K562 (cell line): ENCODE results near the gene JAKMIP1. TPM values are rescaled to one million over a fixed set of nuclear protein-coding genes. Genes with fewer than 3 reads are reported as not detected.

Source experiments
- ATAC-seq: fragments of 200-7000 bp; cut with Tn5 transposase; 3 replicates; pipeline ENCODE4 v1.9.1; 2020; ENCODE audit warnings: moderate library complexity
- BruUV-seq: library from RNA; stranded (reverse); fragments of 400-500 nt; replicated peaks from 2 replicates; lab custom pipeline; 2021; lab: Mats Ljungman, UMichigan
- CTCF ChIA-PET: fragments of 300-600 bp; formaldehyde crosslinking; extraction: SDS; loops from one replicate; lab custom pipeline; 2021; ENCODE audit warnings: low intra/inter-chr PET ratio; lab: Yijun Ruan, JAX
- POLR2A ChIA-PET: fragments of 300-600, 350-650 bp; sonication (Branson Sonifier 250); formaldehyde crosslinking; extraction: SDS; loops from one replicate; lab custom pipeline; 2021; ENCODE audit warnings: antibody characterized with exemption, inconsistent platforms; lab: Yijun Ruan, JAX
- DNase-seq, 4 experiments: peaks; one replicate each; pipeline versions ENCODE4 v3.0.0 to v3.0.0-alpha.2; 2011 to 2018; ENCODE audit warnings: low spot score in 3 of 4, mixed read lengths in 3 of 4; ENCODE audit errors: extremely low read depth in 1 of 4
- FAIRE-seq: peaks from 2 replicates; lab custom pipeline; 2011; peaks lifted over from hg19 to GRCh38; lab: Jason Lieb, UNC
- H2AFZ ChIP-seq: 2 replicates; pipeline ENCODE4 v1.6.0; 2011; ENCODE audit warnings: low read depth, low read length, control low read depth, inconsistent platforms
- H3K27ac ChIP-seq: fragments of 200-600 bp; 3 replicates; pipeline ENCODE4 v1.8.0; 2011; ENCODE audit warnings: low read depth, mild to moderate bottlenecking, control low read depth, inconsistent platforms, low read length, moderate library complexity, mixed read lengths; ENCODE audit errors: extremely low read depth
- H3K27me3 ChIP-seq, 2 experiments: fragments of 300-600 bp in 1 of 2; 2 replicates in 1 of 2; 3 replicates in 1 of 2; pipeline versions ENCODE4 v1.6.0 to v1.8.0; 2011; ENCODE audit warnings: inconsistent platforms in 2 of 2, low read length in 2 of 2, mild to moderate bottlenecking in 1 of 2, mixed read lengths in 1 of 2, moderate library complexity in 1 of 2; ENCODE audit not compliant: control insufficient read depth in 2 of 2, insufficient read depth in 2 of 2
- H3K36me3 ChIP-seq: fragments of 300-600 bp; 3 replicates; pipeline ENCODE4 v1.8.0; 2011; ENCODE audit warnings: mild to moderate bottlenecking, low read length, inconsistent platforms; ENCODE audit not compliant: control insufficient read depth, insufficient read depth
- H3K4me1 ChIP-seq, 2 experiments: fragments of 200-600 bp in 1 of 2; replicated peaks in 1 of 2; 2 replicates in 1 of 2; 3 replicates in 1 of 2; pipeline versions ENCODE4 v1.5.1 to v1.8.0; 2011; ENCODE audit warnings: inconsistent platforms in 2 of 2, low read length in 2 of 2, mild to moderate bottlenecking in 1 of 2, mixed read lengths in 1 of 2, moderate library complexity in 1 of 2; ENCODE audit not compliant: control insufficient read depth in 2 of 2, insufficient read depth in 2 of 2
- H3K4me2 ChIP-seq: 2 replicates; pipeline ENCODE4 v1.6.1; 2011; ENCODE audit warnings: low read length, control low read depth, inconsistent platforms, mixed read lengths; ENCODE audit not compliant: insufficient read depth
- H3K4me3 ChIP-seq: fragments of 200-600 bp; sonication (generic), shearing (Covaris generic); 2 replicates; pipeline ENCODE4 v1.5.1; 2016; ENCODE audit warnings: control low read depth, inconsistent platforms
- H3K79me2 ChIP-seq: fragments of 200-600 bp; 3 replicates; pipeline ENCODE4 v1.8.0; 2011; ENCODE audit warnings: low read length, inconsistent platforms; ENCODE audit not compliant: control insufficient read depth, insufficient read depth
- H3K9ac ChIP-seq, 2 experiments: 2 replicates each; pipeline versions ENCODE4 v1.6.0 to v1.6.1; 2011; ENCODE audit warnings: low read depth in 2 of 2, low read length in 2 of 2, control low read depth in 1 of 2, inconsistent platforms in 1 of 2, mild to moderate bottlenecking in 1 of 2, mixed read lengths in 1 of 2; ENCODE audit not compliant: insufficient read depth in 1 of 2
- H3K9me1 ChIP-seq: one replicate; pipeline ENCODE4 v1.6.0; 2011; ENCODE audit warnings: inconsistent platforms, mild to moderate bottlenecking, low read length, moderate library complexity; ENCODE audit not compliant: control insufficient read depth, insufficient read depth
- H3K9me3 ChIP-seq: replicated peaks from 2 replicates; pipeline ENCODE4 v1.5.1; 2011; ENCODE audit warnings: low read depth, low read length, inconsistent platforms; ENCODE audit not compliant: control insufficient read depth, insufficient read depth
- H4K20me1 ChIP-seq: replicated peaks from 2 replicates; pipeline ENCODE4 v1.6.1; 2011; ENCODE audit warnings: low read length, inconsistent platforms, mixed read lengths; ENCODE audit not compliant: control insufficient read depth, insufficient read depth
- BHLHE40 ChIP-seq: IDR thresholded peaks from 2 replicates; pipeline ENCODE4 v1.6.1; 2011; ENCODE audit warnings: low read length, improper control_type of control experiment
- CREM ChIP-seq: IDR thresholded peaks from 2 replicates; pipeline ENCODE4 v1.6.1; 2014; ENCODE audit warnings: antibody characterized with exemption, low read depth
- SRSF7 ChIP-seq: fragments of 200-400 bp; formaldehyde crosslinking; optimal IDR thresholded peaks from 2 replicates; pipeline ENCODE3; 2017; ENCODE audit warnings: mild to moderate bottlenecking, low read depth, low read length
- ZNF354B ChIP-seq: fragments of 250-450 bp; sonication (Bioruptor Pico); IDR thresholded peaks from 2 replicates; pipeline ENCODE4 v1.4.0; 2020
- WGBS: fragments of 100-300 bp; shearing (Covaris generic); methylation state at CpG from one replicate; pipeline ENCODE4 v1.1.6; 2016; ENCODE audit warnings: low coverage, mixed read lengths; ENCODE audit not compliant: insufficient coverage; ENCODE audit errors: missing lambda C conversion rate; 5-methylcytosine and 5-hydroxymethylcytosine counted together
- in situ Hi-C: fragments of 300-500 bp; cut with MboI; formaldehyde crosslinking; loops from 4 replicates; pipeline ENCODE4 v1.15.0; 2018; ENCODE audit warnings: inconsistent platforms, mixed read lengths
- intact Hi-C: fragments of 100-400 bp; cut with micrococcal nuclease; formaldehyde crosslinking; loops from 2 replicates; pipeline ENCODE4 v1.14.2; 2022
- polyA plus RNA-seq, 8 experiments: library from polyadenylated mRNA; depleted of rRNA in 4 of 8; stranded (reverse) in 5 of 8; unstranded in 3 of 8; fragments of >200 nt; fragmentation: Nextera tagmentation in 2 of 8; fragmentation: Illumina TruSeq in 1 of 8; extraction: Ambion mirVana in 2 of 8; extraction: Trizol in 1 of 8; gene quantifications; 2 replicates each; pipeline versions ENCODE4 v1.2.1 to v1.2.3, GENCODE V29; 2011 to 2014; ENCODE audit warnings: inconsistent platforms in 1 of 8, missing spikeins in 1 of 8
- total RNA-seq, 7 experiments: library from RNA; depleted of rRNA in 6 of 7; stranded (reverse); fragments of >200 nt in 6 of 7; fragmentation: Illumina TruSeq in 2 of 7; extraction: Trizol in 2 of 7; gene quantifications; 2 replicates each; pipeline versions ENCODE4 v1.2.1 to v1.2.3, GENCODE V29; 2011 to 2021; ENCODE audit warnings: low replicate concordance in 1 of 7
- TF ChIP-seq, protein P1 (sequence below): fragments of 450-650 bp; IDR thresholded peaks from 2 replicates; pipeline ENCODE4 v1.7.0; 2016; ENCODE audit warnings: borderline replicate concordance
- TF ChIP-seq, protein P2 (sequence below), 2 experiments: fragments of 150-350 bp in 1 of 2; IDR thresholded peaks; 2 replicates each; pipeline ENCODE4 v1.6.1; 2012 to 2016; ENCODE audit warnings: low read depth in 2 of 2, low read length in 2 of 2, mild to moderate bottlenecking in 1 of 2, moderate library complexity in 1 of 2

JAKMIP1 gene
- total and polyA plus RNA-seq, 9 of the 15 experiments (the other 6 are each of a cell fraction or from before 2014, with no cell fraction given), result not detected

DNA sequence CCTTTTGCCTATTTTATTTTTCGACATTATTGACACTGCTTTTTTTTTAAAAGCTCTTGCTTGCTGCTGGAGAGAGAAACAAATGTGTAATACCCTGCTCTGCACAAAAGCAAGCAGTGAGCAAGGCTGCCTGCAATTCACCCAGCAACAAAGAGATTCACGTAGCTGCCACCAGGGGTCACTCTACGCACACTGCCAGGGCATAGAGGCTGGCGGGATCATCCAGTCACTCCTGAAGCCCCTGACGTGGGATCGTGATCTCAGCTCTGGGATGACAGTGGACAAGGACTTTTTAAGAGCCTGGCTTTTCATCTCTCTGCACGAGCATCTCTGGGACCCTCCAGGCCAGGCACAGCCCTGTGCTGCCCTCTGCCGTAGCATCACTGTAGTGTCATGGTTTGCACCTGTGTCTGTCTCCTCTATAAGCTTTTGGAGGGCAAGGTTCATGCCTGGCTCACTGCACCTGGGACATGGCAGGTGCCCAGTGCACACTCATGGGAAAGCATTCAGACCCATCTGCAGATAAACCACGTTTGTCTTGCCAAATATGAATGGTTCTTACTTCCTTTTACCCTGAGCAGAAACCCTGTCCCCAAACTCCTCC lies 201.9 kb downstream of the JAKMIP1 start (continued):
- TF ChIP-seq SRSF7 (no peak), BHLHE40 (no peak), CREM (peak; percentile 49)

DNA sequence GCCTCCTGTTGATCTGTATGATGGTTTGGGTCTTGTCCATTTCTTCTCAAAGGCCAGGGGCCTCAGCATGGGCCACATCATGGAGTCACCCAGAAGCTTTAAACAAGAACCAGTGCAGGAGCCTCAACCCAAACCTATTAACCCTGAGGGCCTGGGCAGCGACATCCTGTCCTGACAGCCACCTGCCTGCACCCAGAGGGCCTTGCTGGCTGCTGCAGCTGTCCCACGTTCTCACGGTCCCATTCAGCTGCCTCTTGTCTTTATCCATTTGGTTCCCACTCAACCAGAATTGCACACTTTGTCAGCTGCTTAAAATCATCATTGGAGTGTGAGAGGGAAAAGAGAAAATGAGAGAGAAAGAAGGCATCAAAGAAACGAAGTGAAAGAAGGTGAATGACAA lies 203.7 kb downstream of the JAKMIP1 start:
- no peaks in the 10 kb centered on the region for H3K9me1 ChIP-seq
- no peak overlapping the region for H3K4me3 ChIP-seq
- H3K4me2 ChIP-seq, result no peak overlapping the region
- ChIA-PET POLR2A (interaction anchor here (0.6 kb wide), 1 partner anchor 38 kb away, joined by 3 read pairs; no protein-coding TSS in a partner anchor), CTCF (no interaction called here)
- intact Hi-C loops, result loop anchor here (5.0 kb wide), 1 partner anchor 256 kb away; no protein-coding TSS in a partner anchor
- no peak overlapping the region for H2AFZ ChIP-seq
- no peaks in the 10 kb centered on the region for H3K36me3 ChIP-seq
- DNase-seq, result no peak
- no peaks in the 10 kb centered on the region for H3K4me1 ChIP-seq
- no peak for ATAC-seq
- H3K79me2 ChIP-seq, result no peaks in the 10 kb centered on the region
- no peaks in the 10 kb centered on the region; the same call in 1 of the 2 replicates for H4K20me1 ChIP-seq
- peaks cover 0 to 9% of the 10 kb centered on the region in 2 experiments; a peak in 2 of 5 replicates for H3K27me3 ChIP-seq
- no peak overlapping the region for H3K27ac ChIP-seq
- H3K9ac ChIP-seq, result no peak overlapping the region
- no TSS peak for BruUV-seq
- in situ Hi-C loops, result loop anchor here (5.0 kb wide), 1 partner anchor 331 kb away; no protein-coding TSS in a partner anchor
- no peak for FAIRE-seq
- WGBS, result 0% methylated on average over 3 of the region's 4 CpGs
- TF ChIP-seq, protein P1, sequence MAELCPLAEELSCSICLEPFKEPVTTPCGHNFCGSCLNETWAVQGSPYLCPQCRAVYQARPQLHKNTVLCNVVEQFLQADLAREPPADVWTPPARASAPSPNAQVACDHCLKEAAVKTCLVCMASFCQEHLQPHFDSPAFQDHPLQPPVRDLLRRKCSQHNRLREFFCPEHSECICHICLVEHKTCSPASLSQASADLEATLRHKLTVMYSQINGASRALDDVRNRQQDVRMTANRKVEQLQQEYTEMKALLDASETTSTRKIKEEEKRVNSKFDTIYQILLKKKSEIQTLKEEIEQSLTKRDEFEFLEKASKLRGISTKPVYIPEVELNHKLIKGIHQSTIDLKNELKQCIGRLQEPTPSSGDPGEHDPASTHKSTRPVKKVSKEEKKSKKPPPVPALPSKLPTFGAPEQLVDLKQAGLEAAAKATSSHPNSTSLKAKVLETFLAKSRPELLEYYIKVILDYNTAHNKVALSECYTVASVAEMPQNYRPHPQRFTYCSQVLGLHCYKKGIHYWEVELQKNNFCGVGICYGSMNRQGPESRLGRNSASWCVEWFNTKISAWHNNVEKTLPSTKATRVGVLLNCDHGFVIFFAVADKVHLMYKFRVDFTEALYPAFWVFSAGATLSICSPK, result no peak
- no peak for TF ChIP-seq ZNF354B
- TF ChIP-seq, protein P2, sequence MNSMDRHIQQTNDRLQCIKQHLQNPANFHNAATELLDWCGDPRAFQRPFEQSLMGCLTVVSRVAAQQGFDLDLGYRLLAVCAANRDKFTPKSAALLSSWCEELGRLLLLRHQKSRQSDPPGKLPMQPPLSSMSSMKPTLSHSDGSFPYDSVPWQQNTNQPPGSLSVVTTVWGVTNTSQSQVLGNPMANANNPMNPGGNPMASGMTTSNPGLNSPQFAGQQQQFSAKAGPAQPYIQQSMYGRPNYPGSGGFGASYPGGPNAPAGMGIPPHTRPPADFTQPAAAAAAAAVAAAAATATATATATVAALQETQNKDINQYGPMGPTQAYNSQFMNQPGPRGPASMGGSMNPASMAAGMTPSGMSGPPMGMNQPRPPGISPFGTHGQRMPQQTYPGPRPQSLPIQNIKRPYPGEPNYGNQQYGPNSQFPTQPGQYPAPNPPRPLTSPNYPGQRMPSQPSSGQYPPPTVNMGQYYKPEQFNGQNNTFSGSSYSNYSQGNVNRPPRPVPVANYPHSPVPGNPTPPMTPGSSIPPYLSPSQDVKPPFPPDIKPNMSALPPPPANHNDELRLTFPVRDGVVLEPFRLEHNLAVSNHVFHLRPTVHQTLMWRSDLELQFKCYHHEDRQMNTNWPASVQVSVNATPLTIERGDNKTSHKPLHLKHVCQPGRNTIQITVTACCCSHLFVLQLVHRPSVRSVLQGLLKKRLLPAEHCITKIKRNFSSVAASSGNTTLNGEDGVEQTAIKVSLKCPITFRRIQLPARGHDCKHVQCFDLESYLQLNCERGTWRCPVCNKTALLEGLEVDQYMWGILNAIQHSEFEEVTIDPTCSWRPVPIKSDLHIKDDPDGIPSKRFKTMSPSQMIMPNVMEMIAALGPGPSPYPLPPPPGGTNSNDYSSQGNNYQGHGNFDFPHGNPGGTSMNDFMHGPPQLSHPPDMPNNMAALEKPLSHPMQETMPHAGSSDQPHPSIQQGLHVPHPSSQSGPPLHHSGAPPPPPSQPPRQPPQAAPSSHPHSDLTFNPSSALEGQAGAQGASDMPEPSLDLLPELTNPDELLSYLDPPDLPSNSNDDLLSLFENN (IDR thresholded peaks at IDR 0.05; ENCODE audit: low read depth in 2 of 2, low read length in 2 of 2), result no peak
- H3K9me3 ChIP-seq, result no peaks in the 10 kb centered on the region
